Cardiac fibroblast (primary cell): ENCODE data around the gene SPOCK2.

Source experiments
- DNase-seq, 2 donors: peaks; one replicate each; pipeline versions ENCODE4 v3.0.0 to v3.0.0-alpha.2; 2010; ENCODE audit warnings: low read depth in 2 of 2
- H3K4me3 ChIP-seq, 2 donors: replicated peaks in 1 of 2; 1 replicate in 1 of 2; 2 replicates in 1 of 2; pipeline ENCODE4 v1.5.1; 2011; ENCODE audit warnings: low read depth in 2 of 2, low read length in 2 of 2, mild to moderate bottlenecking in 2 of 2, moderate library complexity in 1 of 2
- TF ChIP-seq, protein P1 (sequence below): IDR thresholded peaks from one replicate; pipeline ENCODE4 v1.5.1; 2011; ENCODE audit warnings: low read depth, mild to moderate bottlenecking, low read length, inconsistent platforms

The SPOCK2 gene

DNA sequence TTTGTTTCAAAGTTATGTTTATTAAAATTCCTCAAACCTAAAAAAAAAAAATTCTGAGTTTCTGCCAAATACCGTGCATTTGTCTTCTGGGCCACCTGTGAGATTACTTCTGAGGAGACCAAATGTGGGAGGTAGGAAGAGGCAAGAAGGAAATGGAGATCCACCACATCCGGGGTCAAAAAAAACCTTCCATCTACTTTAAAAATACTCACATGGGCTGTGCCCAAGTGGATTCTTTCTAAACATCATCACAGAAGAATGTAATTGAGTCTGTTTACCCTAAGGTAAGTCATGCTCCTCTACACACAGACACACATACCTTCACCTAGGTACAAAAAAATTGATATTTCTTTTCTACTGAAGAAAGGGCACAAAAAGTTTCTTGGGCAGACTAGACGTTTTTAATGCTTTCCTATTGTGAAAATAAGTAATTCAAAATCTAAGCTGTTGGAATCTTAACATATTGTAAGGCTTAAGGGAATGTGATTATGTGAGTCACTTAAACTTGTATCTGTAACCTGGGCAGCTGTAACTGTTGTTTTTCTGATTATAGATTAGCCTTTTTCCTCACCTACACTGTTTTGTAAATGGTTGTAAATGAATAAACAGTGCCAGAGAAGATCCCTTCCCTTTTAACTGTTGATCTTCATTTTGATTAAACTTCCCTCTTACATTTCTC is 19.1 kb upstream of the SPOCK2 start:
- no peak overlapping the region for H3K4me3 ChIP-seq
- DNase-seq, result no peak
- TF ChIP-seq, protein P1, sequence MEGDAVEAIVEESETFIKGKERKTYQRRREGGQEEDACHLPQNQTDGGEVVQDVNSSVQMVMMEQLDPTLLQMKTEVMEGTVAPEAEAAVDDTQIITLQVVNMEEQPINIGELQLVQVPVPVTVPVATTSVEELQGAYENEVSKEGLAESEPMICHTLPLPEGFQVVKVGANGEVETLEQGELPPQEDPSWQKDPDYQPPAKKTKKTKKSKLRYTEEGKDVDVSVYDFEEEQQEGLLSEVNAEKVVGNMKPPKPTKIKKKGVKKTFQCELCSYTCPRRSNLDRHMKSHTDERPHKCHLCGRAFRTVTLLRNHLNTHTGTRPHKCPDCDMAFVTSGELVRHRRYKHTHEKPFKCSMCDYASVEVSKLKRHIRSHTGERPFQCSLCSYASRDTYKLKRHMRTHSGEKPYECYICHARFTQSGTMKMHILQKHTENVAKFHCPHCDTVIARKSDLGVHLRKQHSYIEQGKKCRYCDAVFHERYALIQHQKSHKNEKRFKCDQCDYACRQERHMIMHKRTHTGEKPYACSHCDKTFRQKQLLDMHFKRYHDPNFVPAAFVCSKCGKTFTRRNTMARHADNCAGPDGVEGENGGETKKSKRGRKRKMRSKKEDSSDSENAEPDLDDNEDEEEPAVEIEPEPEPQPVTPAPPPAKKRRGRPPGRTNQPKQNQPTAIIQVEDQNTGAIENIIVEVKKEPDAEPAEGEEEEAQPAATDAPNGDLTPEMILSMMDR, result no peak

DNA sequence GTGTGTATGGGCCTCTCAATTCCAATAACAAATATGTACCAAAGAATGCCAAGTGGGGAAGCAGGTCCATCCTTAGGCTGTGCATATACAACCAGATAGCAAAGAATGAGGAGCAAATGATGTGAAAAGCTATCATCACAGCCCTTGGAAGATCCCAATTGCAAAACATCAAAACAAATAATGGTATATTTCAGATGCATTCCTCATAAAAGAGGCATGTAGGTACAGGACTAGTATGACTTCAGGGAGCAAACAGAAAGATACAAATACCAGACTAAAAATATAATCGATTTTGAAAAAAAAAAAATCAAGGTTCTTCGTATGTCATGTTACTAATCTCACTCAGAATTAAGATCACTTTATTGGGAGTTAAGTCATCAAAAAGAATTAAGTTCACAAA is 18.5 kb upstream of the SPOCK2 start:
- TF ChIP-seq, protein P1, result no peak
- no peak overlapping the region for H3K4me3 ChIP-seq

DNA sequence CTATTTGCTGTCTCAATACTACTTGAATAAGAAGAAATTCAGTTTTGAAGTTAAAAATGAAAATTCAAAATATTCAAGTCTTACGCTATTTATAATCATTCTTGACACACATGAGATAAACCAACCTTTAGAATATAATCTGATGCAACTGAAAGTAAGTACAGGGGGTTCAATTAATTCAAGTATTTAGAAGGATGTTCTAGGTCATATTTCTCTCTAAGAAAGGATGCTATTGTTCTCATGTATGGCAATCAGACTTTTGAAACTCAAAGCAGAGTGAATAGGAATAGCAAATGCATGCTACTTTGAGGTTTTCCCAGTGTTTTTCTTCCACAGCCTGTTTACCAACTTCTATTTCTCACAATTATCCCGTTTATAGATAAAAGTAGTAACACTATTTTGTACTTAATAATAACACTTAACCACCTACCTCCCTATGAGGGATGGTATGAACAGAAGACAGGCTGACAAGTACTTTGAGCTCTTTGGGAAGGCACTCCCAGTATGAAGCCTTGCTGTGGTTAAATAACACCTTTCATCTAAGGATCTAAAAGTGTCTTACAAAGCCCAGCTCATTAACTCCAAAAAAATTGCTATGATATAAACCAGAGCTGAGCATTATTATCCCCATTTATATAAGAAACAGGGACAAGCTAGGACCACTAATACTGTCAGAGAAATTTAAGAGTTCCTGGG is 18.0 kb upstream of the SPOCK2 start:
- H3K4me3 ChIP-seq, result no peak overlapping the region
- TF ChIP-seq, protein P1, result no peak
- no peak for DNase-seq

More for the DNA sequence above, 18.5 kb upstream of the SPOCK2 start:
- no peak for DNase-seq

DNA sequence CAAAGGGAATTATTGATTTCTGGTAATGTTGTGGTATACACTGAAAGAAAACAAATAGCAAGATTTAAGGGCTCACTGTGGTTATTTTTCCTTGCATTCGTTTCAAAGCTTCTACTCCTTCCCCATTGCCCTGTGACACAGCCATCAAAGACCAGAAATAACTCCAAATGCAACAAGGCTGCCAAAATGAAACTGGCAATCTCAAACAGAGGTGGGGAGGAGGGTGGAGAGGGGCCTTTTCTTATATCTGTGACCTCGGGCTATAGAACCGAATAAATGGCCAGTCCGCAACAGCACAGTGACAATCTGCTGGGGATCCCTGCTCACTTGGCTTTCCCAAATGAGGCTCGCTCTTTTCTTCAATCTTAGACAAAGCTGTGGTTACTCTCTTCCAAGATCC is 17.4 kb upstream of the SPOCK2 start:
- no peak overlapping the region for H3K4me3 ChIP-seq
- TF ChIP-seq, protein P1, result no peak
- DNase-seq, result no peak

DNA sequence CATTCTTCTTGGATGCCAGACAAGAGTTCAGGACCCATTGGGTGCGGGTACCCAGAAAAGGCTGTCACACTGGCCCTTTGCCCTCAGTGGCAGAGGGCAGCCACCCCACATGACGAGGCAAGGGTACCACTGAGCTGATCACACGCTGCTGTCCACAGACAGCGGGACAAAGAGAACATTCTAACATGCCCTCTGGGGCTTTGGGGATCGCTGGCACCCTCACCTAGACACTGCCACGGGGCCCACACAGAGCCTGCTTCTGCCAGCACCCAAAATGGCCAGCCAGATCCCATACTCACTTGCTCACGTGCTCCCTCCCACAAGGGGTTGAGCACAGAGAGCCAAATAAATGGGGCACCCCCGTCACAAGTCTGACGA is 16.7 kb upstream of the SPOCK2 start:
- TF ChIP-seq, protein P1, result no peak
- no peak overlapping the region for H3K4me3 ChIP-seq
- DNase-seq, result no peak

DNA sequence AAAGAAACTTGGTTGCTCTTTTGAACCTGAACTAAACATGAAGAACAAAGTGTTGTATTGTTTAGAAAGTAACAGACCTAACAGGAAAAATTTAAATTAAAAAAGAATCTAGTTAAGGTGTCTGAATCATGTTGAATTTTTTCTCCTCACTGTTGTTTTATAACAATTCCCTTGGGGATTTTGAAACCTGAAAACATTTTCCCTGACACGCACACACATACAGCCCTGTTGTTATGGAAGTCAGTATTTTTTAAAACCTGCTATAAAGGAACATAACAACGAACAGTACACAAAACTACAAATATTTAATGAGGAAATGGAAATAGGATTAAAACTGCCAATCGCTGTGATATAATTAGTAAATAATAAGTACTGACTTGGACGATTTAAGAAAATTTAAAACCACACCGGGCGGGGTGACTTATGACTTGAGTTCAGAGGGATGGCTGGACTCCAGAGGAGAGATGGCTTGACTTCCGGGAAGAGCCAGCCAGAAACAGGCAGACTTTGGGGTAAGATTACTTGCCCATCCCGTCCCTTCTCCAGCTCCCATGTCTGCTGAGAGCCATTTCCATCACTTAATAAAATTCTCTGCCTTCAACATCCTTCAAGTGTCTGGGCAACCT is 16.2 kb upstream of the SPOCK2 start:
- TF ChIP-seq, protein P1, result no peak
- no peak overlapping the region for H3K4me3 ChIP-seq

More for the DNA sequence above, 16.2 kb upstream of the SPOCK2 start:
- peak; percentile 27 to 32 for DNase-seq
